Measurements from ENCODE around the gene HPCAL1.

- TF ChIP-seq EZH2phosphoT487 (IDR thresholded peaks at IDR 0.05; ENCODE audit: insufficient read depth, low read depth), result no peak
- TF ChIP-seq EZH2 (IDR thresholded peaks at IDR 0.05; ENCODE audit: insufficient read depth, poor library complexity, severe bottlenecking), result no peak
These were observed 136.6 kb downstream of the HPCAL1 start for GRCh38 chr2:10439185-10439879.
